Activated T-cell treated with anti-CD3 and anti-CD28 coated beads for 4 hours (primary cell): ENCODE results near the gene THAP9.
A peak's percentile ranks its signal among the peaks of the same experiment; 100 is the strongest.
"Not testable (repeated sequence)": the region's sequence is repeated elsewhere in the genome, so short reads cannot be mapped to it uniquely, and the experiment has no call there.

Experiments
- DNase-seq: peaks from one replicate; pipeline ENCODE4 v3.0.0-alpha.2; 2020

The THAP9 gene

DNA sequence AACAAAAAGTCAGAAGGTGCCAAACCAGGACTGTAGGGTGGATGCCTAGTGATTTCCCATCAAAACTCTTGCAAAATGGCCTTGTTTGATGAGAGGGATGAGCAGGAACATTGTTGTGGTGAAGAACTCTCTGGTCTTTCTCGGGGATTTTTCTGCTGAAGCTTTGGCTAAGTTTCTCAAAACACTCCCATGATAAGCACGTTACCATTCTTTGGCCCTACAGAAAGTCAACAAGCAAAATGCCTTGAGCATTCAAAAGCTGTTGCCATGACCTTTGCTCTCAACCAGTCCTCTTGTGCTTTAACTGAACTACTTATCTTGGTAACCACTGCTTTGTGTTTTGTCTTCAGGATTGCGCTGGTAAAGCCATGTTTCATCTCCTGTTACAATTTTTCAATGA lies 6.6 kb upstream of the THAP9 start:
- DNase-seq: no peak

DNA sequence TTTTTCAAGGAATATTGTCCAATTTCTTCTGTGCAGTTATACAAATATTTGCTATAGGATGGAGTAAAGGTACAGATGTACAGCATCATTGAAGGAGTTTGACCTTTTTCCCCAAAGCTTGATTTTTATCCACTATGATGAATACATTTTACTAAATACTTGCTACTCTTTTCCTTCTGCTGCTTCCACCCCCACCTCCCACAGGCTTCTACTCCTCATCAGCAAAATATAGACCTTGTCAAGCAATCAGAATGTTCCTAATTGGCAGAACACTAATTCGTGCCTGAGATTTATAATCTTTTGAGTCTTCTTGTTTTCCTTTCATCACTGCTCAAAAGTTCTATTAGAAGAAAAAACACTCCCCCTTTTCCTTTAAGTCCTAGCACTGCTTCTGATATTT lies 3.8 kb upstream of the THAP9 start:
- DNase-seq: no peak

DNA sequence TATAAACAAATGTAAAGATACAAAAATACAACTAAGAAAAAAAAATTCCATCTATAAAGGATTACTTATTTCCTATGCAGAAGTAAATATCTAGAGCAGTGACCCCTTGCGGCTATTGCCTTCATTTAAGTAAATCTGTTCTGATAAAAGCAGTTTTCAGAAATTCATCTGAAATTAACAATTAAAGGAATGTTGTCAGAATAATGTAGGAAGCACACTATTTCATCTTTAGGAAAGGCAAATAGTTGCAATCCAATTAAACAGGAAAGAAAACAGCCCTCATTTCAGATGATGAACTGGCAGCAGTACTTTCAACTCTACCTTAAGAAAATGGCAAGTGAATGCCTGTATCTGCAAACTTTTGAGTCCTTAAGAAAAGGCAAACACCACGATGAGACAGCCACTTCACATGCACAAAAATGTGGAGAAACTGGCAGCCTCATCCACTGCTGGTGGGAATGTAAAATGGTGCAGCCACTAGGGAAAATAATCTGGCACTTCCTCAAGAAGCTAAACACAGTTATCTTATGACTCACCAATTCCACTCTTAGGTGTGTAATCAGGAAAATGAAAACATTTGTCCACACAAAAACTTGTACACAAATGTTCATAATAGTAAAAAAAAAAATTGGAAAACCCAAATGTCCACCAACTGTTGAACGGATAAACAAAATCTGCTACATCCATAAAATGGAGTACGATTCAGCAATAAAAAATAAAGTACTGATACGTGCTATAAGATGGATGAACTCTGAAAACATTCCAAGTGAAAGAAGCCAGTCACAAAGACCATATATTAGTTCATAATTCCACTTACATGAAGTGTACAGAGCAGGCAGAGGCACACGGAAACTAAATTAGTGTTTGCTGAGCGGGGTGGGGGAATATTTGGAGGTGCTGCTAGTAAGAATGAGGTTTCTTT lies 2.0 kb upstream of the THAP9 start:
- no peak for DNase-seq

DNA sequence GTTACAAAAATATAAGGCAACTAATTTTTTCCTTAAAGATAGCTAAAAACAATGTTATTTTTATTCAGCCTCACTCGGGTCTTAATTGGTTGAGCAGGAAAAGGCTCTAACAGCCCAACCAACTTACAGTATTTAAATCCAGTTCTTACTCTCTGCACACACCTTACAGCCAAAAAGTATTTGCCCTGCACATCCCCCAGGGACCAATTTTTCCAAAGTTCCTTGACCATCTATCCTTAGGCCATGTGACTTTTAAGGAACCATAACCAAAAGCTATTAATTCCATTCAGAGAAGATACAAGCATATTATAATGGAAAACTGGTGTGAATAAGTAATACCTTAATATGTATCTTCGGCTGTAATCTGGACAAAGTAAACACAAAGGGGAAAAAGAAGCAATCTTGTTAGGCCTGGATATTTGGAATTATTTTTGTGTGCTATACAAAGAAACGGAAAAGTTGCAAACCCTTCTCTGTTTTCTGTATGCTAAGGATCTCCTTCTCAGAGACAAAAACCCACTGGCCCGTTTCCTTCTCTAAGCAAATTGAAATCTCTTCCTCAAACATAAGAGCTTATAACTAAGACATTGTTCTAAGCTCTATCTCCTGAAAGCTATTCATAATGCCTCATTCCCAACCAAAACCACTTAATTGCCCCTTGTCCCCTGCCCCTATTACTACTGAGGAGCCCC lies 1.0 kb upstream of the THAP9 start:
- DNase-seq: no peak

DNA sequence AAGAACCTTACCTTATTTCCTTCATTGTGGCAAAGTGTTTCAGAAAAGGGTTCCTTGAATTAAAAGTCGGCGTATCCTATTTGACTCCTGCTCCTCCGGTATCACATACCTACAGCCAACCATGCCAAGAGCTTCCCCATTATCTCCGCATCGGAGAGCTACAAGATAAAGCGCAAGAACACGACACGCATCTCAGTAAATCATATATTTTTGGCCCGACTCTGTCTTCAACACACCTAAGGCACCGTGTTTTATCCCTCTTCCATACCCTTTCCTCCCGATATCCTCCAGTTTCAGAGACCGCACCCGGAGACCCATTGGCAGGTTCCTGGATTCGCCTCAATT lies 497 bp upstream of the THAP9 start:
- no peak for DNase-seq

DNA sequence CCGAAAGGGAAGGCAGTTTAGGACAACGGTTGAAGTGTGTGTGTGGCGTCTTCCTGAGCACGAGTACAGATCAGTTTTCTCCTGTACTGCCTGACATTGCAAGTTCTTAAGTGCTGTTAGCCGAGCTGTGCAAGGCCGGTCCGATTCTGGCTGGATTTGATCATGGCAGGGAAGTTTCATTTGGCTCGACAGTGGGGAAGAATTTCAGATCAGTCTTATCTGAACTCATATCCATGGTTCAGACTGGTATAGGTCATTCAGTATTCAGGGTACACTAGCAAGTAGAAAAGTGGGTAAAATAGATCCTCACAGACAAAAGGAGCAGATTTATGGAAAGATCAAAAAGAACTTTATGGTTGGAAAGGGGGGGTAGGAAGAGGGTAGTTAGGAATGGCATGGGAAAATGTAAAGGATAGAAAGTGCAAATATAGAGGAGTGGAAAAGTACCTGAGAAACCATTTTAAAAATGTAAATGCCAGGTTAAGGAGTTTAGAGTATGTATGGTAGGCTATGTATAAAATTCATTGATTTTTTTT lies 716 bp downstream of the THAP9 start:
- DNase-seq: no peak

DNA sequence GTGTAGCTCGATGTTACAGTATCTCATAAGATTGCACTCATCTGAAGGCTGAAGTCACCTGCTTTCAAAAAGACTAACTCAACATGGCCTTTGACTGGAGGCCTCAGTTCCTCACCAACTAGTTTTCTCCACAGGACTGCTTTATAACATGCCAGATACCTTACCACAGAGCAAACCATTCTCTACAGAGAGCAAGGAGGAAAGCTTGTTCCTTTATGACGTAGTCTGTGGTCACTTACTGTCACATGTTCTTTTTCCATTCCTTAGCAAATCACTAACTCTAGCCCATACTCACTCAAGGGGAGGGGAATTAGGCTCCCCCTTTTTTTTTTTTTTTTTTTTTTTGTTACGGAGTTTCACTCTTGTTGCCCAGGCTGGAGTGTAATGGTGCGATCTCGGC lies 3.2 kb downstream of the THAP9 start:
- DNase-seq: no peak

DNA sequence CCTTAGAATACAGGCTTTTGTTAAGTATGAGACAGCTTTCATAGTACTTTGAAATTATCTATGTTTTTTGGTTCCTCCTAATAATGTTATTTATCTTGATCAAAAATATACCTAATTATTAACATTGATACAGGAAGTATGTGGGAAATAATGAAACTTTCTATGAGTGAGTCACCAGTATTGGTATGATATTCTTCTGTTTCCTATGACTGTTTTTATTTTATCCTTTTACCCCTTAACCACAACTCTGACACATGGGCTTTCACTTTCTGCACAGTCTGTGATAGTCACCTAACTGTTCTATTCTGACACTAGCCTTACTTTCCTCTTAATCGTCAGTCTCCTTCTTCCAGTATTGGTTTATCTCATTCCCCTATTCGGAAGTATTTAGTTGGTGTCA lies 4.7 kb downstream of the THAP9 start:
- DNase-seq: peak; percentile 21

DNA sequence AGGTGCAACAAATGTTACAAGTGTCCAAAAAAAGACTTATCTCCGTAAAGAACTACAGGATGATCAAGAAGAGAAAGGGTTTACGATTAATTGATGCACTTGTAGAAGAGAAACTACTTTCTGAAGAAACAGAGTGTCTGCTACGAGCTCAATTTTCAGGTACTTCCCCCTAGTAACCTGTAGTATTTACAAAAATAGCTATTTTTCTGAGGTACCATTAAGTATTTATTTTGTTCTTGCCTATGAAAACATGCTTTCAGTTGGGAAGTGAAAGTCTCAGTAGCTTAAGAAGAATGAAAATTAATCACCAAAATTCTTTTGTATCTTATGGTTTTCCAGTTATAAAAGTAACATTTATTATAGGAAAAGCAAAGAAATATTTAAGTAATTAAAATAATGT lies 5.9 kb downstream of the THAP9 start:
- DNase-seq: no peak

DNA sequence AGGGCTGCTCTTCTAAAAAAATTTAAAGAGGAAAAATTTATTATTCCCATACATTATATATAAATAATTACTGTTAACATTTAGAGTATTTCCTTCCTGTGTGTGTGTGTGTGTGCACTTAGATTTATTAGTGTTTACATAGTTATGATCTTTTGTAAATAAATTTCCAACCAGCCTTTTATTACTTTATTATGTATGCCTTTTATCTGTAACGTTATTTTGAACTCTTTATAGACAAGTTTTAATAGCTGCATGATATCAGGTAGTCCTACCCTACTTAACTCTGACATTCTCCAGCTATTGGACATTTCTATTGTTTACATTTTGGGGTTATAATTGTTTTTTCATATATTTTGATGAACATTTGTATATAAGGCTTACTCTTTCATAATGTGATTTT lies 8.8 kb downstream of the THAP9 start:
- DNase-seq: no peak

DNA sequence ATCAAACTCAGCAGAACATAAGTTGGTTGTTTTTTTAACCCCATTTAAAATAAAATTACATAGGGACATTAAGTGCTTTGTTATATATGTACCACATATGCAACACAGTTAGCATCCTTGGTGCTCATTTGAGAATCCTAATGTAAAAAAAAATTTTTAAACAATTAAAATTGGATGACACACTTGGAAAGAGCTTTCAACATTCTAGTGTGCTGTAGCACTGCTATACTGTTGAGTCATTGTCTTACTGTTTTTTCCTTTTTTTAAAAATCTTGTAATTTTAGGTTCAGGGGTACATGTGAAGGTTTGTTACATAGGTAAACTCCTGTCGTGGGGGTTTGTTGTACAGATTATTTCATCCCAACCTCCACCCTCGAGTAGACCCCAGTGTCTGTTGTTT lies 12.8 kb downstream of the THAP9 start:
- no peak for DNase-seq

DNA sequence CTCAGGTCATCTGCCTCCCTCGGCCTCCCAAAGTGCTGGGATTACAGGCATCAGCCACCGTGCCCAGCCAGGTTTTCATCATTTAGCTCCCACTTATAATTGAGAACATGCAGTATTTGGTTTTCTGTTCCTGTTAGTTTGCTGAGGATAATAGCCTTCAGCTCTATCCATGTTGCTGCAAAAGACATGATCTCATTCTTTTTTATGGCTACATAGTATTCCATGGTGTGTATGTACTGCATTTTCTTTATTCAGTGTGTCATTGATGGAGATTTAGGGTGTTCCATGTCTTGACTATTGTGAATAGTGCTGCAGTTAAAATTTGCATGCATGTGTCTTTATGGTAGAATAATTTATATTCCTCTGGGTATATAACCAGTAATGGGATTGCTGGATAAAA lies 13.4 kb downstream of the THAP9 start:
- DNase-seq: not testable (repeated sequence)

DNA sequence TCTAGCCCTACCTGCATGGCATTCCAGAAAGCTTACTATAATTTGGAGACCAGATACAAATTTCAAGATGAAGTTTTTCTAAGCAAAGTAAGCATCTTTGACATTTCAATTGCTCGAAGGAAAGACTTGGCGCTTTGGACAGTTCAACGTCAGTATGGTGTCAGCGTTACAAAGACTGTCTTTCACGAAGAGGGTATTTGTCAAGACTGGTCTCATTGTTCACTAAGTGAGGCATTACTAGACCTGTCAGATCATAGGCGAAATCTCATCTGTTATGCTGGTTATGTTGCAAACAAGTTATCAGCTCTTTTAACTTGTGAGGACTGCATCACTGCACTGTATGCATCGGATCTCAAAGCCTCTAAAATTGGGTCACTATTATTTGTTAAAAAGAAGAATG lies 17.6 kb downstream of the THAP9 start:
- no peak for DNase-seq

DNA sequence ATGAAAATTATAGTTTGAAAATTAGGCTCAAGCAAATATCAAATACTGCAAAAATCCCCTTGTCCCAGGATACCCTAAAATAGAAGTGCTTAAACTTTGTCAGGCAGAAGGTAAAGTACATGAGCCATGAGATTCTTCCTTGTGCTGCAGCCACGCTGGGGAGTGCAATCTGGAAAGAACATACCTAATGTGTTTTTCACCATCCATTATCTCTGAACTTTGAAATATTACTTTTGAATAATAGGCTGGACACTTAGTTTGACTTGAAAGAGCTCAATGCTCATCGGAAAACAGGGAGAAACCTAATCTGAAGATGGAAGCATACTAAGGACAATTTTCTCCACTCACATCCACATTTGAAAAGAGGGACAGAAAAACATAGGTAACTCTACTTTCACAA lies 18.9 kb downstream of the THAP9 start:
- DNase-seq: no peak

DNA sequence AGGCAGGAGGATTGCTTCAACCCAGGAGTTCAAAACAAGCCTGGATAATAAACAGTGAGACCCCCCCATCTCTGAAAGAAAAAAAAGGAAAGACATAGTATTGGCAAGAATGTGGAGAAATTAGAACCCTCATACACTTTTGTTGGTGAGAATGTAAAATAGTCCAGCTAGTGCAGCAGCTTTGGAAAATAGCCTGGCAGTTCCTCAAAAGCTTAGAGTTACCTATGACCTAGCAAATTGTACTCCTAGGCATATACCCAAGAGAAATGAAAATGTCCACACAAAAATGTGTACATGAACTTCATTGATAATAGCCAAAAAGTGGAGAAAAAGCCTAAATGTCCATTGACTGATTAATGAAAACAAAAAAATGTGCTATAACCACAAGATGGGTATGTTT lies 21.3 kb downstream of the THAP9 start:
- no peak for DNase-seq

DNA sequence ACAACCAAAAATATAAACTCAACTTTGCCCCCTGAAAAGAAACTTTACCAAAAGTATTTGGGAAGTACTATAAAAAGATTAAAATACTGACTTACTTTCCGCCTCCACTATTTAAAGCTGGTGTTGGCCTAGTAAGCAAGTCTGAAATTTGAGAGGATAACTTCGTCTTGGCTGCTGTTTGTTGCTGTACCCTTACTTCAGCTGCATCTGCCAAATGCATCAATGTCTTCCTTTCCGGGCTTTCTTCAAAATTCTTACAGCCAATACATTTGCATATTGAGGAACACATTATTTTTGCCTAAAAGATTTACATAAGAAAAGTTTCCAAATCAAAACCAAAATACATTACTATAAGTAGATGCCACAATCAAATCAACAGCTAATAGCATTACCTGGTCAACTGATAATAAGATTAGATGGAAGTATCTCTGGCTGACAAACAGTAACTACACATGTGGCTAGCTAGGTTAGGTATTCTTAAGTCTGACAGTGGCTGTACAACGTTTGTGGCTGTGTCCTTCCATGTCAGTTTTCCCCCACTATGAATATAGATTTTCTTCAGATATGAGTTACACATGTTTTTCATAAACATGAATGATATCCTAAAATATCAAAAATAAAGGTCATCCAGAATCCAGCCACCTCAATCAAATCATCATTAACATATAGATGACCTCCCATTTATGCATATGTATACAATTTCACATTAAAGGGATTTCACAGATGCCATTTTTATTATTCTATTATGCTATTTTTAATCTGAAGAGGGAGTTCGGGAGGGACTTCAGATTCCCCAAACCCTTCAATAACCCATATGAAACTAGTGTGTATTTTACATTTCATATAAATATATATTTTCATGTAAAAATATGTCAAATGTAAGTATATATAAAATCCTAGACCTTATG lies 30.6 kb downstream of the THAP9 start:
- no peak for DNase-seq

DNA sequence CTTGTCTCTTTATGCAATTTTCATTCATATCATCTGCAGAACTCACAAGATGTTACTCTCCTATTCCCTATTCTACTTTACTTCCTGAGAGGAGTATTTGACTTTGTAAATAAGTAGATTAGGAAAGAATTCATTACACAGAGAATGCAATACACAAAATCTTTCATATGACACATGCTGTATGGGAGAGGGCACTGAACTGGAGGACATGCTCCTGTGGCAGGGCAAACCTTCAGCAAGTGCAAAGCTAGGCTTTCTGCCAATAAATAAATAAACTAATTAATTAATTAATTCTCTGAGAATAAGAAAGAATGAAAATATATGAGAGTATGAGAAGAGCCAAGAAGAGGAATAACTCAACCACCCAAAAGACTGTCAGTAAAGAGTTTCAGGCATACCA lies 33.9 kb downstream of the THAP9 start:
- no peak for DNase-seq

DNA sequence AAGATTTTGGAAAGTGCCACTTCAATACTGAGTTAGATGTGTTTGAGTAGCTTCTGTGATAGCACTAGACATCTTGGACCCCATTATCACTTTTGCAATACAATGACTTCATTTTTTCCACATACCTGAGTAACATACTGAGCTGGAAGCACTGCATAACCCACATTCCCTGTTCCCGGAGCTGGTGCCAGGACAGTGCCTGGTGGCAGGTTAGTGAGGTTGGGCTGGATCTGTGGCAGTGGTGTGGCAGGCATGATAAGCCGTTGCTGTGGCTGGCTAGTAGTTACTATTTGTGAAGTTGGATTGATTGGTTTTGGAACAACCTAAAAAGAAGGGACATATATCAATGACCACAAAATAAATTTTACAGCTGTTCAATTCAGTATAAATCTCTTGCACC lies 38.9 kb downstream of the THAP9 start:
- no peak for DNase-seq

DNA sequence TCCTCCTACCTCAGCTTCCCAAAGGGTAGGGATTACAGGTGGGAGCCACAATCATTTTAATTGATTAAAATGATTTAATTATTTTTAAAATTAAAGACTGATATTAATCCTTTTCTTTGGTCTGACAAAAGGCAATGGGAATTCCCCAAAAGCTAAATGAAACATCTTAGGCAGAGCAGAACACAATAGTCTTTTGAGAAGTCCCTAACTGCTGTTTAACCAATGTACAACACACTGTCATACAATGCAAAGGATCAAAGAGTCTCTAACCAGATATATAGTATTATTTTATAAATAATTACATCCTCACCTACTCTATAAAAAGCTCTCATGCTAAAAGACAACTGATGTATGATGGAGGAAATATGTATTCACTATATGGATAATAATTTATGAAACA lies 47.0 kb downstream of the THAP9 start:
- no peak for DNase-seq

DNA sequence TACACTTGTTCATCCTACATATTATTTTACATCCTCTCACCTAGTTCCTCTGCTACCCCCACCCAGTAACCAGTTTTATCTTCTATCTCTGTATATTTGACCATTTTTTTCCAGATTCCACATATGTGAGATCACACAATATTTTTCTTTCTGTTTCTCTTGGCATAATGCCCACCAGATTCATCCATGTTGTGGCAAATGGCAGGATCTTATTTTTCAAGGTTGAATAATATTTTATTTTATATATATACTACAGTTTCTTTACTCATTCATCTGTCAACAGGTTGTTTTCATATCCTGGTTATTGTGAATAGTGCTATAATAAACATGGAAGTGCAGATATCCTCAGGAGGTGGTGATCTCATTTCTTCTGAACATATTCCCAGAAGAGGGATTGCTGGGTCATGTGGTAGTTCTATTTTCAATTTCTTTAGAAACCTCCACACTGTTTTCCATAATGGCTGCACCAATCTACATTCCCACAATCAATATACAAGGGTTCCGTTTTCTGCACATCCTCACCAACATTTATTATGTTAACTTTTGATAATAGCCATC lies 48.2 kb downstream of the THAP9 start:
- no peak for DNase-seq

DNA sequence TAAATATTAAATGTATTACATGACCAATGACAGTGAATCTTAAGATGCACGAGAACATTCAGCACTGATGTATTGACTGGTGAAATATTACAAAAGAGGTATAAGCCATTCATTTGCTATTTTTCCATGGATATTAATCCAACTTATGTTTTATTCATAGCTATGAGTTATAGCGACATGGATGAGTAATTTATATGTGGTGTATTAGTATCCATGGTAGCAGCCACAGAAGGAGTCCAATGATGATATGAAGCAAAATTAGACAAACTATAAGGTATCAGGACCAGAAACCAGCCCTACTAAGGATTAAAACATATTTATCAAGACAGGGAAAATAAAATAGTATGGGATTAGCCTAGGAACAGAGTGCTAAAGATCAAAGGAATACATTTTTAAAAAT lies 50.7 kb downstream of the THAP9 start:
- no peak for DNase-seq

DNA sequence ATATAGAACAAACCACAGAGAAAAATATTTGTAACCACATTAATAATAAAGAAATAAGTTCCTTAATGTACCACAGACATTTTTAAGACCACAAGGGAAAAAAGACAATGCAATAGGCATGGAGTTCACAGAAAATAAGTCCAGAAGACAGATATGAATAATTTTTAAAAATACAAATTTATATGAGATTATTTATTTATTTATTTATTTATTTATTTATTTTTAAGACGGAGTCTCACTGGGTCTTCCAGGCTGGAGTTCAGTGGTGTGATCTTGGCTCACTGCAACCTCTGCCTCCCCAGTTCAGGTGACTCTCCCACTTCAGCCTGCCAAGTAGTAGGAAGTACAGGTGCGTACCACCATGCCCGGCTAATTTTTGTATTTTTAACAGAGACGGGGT lies 53.7 kb downstream of the THAP9 start:
- DNase-seq: no peak

DNA sequence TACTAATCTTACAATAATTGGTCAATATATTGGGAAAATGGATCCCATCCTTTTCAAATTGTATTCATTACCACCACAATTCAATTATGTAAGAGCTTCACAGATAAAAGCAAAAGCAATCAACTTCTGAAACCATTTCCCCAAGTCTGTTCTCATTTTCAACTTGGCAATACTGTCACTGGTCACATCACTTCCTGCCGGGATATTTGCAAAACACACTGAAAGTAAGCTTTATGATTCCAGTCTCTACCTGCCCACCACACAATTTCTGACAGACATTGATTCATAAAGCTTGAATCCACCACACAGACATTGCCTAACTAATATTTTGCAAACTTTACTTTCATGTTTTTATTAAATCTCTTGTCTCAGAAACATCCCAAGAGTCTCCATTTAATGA lies 56.5 kb downstream of the THAP9 start:
- no peak for DNase-seq
